T-cell (primary cell): Measurements from ENCODE around the gene SNAP23. TPM values are rescaled to one million over a fixed set of nuclear protein-coding genes. Genes with fewer than 3 reads are reported as not detected.
A peak's percentile ranks its signal among the peaks of the same experiment; 100 is the strongest.

Experiments
- ATAC-seq, 4 experiments: fragments of 200-7000 bp in 3 of 4; fragments of 150-1000 bp in 1 of 4; cut with Tn5 transposase; replicated peaks in 1 of 4; 1 replicate in 3 of 4; 2 replicates in 1 of 4; pipeline ENCODE4 v1.10.0; 2021; ENCODE audit warnings: moderate library complexity in 3 of 4, mild to moderate bottlenecking in 2 of 4, moderate number of reproducible peaks in 1 of 4
- CTCF ChIA-PET, 2 donors: fragments of 300-600 bp; sonication (Branson Sonifier 250); formaldehyde crosslinking; loops; one replicate each; lab custom pipeline; 2022; ENCODE audit warnings: antibody characterized with exemption in 2 of 2; lab: Charles Lee
- POLR2A ChIA-PET, 2 donors: fragments of 300-600 bp; sonication (Branson Sonifier 250); formaldehyde crosslinking; loops; one replicate each; lab custom pipeline; 2022; ENCODE audit warnings: antibody characterized with exemption in 2 of 2; lab: Charles Lee
- DNase-seq, 35 experiments: peaks; one replicate each; pipeline versions ENCODE4 v3.0.0 to v3.0.0-alpha.2; 2013 to 2023
- H3K27ac ChIP-seq: one replicate; pipeline ENCODE4 v1.5.1; 2013; ENCODE audit warnings: low read length
- H3K27me3 ChIP-seq, 2 experiments: replicated peaks in 1 of 2; 1 replicate in 1 of 2; 2 replicates in 1 of 2; pipeline versions ENCODE4 v1.6.1 to v1.7.0; 2013; ENCODE audit warnings: low read length in 1 of 2, mixed read lengths in 1 of 2; ENCODE audit not compliant: control insufficient read depth in 2 of 2, insufficient read depth in 2 of 2; ENCODE audit errors: extremely low read depth in 1 of 2
- H3K36me3 ChIP-seq, 2 donors: 1 replicate in 1 of 2; 2 replicates in 1 of 2; pipeline versions ENCODE4 v1.6.1 to v1.7.0; 2013; ENCODE audit warnings: low read length in 1 of 2; ENCODE audit not compliant: control insufficient read depth in 2 of 2, insufficient read depth in 1 of 2; ENCODE audit errors: extremely low read depth in 1 of 2
- H3K4me1 ChIP-seq, 2 experiments: 1 replicate in 1 of 2; 2 replicates in 1 of 2; pipeline versions ENCODE4 v1.6.1 to v1.7.0; 2013; ENCODE audit warnings: low read length in 2 of 2, mixed read lengths in 1 of 2; ENCODE audit not compliant: insufficient read depth in 2 of 2, control insufficient read depth in 1 of 2; ENCODE audit errors: extremely low read depth in 1 of 2
- H3K4me3 ChIP-seq, 2 donors: 1 replicate in 1 of 2; 2 replicates in 1 of 2; pipeline versions ENCODE4 v1.5.1 to v1.7.0; 2013; ENCODE audit warnings: mild to moderate bottlenecking in 2 of 2, low read length in 1 of 2, moderate library complexity in 1 of 2; ENCODE audit not compliant: control insufficient read depth in 1 of 2; ENCODE audit errors: extremely low read depth in 1 of 2
- H3K9me3 ChIP-seq: 2 replicates; pipeline ENCODE4 v1.7.0; 2013
- H3K27ac Mint-ChIP-seq, 2 donors: one replicate each; pipeline ENCODE4 v1.8.0; 2020 to 2021; ENCODE audit warnings: mild to moderate bottlenecking in 2 of 2, mixed read lengths in 2 of 2
- H3K27me3 Mint-ChIP-seq, 2 donors: one replicate each; pipeline ENCODE4 v1.8.0; 2021 to 2022; ENCODE audit warnings: mixed read lengths in 2 of 2
- H3K36me3 Mint-ChIP-seq: one replicate; pipeline ENCODE4 v1.8.0; 2021; ENCODE audit warnings: mixed read lengths
- H3K4me1 Mint-ChIP-seq, 3 donors: one replicate each; pipeline ENCODE4 v1.8.0; 2020 to 2022; ENCODE audit warnings: mixed read lengths in 3 of 3, mild to moderate bottlenecking in 1 of 3
- H3K4me3 Mint-ChIP-seq, 3 donors: one replicate each; pipeline ENCODE4 v1.8.0; 2020 to 2022; ENCODE audit warnings: mild to moderate bottlenecking in 3 of 3, mixed read lengths in 3 of 3, moderate library complexity in 3 of 3
- H3K9me3 Mint-ChIP-seq, 3 donors: one replicate each; pipeline ENCODE4 v1.8.0; 2020 to 2022; ENCODE audit warnings: mixed read lengths in 3 of 3
- WGBS: methylation state at CpG from one replicate; pipeline ENCODE4 v1.1.5; 2013; ENCODE audit warnings: missing lambda C conversion rate; ENCODE audit not compliant: insufficient coverage; 5-methylcytosine and 5-hydroxymethylcytosine counted together
- total RNA-seq, 35 experiments: library from RNA in 6 of 35; stranded (reverse) in 6 of 35; fragments of 120-200 nt in 1 of 35; gene quantifications; one replicate each; pipeline versions ENCODE4 v1.2.1 to v1.2.4 and lab custom pipeline; 2013 to 2026

The SNAP23 gene
- total RNA-seq, 5 donors from 2014 or later (not counting 1 experiment from before 2014, with no cell fraction given) = 51.8 to 60.7 (median 59.3) TPM

- H3K4me3 ChIP-seq = no peak overlapping the region
- DNase-seq (no peak), ATAC-seq (no peak)
- H3K4me1 Mint-ChIP-seq = peaks cover 33 to 44% (median 38%) of the 10 kb centered on the region in 3 donors
- no peaks in the 10 kb centered on the region for H3K36me3 ChIP-seq
- H3K4me3 Mint-ChIP-seq = no peak overlapping the region
- H3K4me1 ChIP-seq = peaks cover 10 to 37% of the 10 kb centered on the region in 2 experiments
- H3K27ac ChIP-seq = no peak overlapping the region
- H3K9me3 ChIP-seq = no peaks in the 10 kb centered on the region
- CTCF ChIA-PET = interaction anchor here in 1 of 2 donors (0.7 kb wide), 1 partner anchor 1637 kb away, joined by 3 read pairs; no protein-coding TSS in a partner anchor
- peaks cover 0 to 2% of the 10 kb centered on the region in 2 experiments for H3K27me3 ChIP-seq
- H3K27ac Mint-ChIP-seq = no peak overlapping the region
- H3K9me3 Mint-ChIP-seq = no peaks in the 10 kb centered on the region
- H3K36me3 Mint-ChIP-seq = no peaks in the 10 kb centered on the region
- POLR2A ChIA-PET = no interaction called here
- no CpG with 5 or more reads among the region's 2 CpGs for WGBS
- peaks cover 14% of the 10 kb centered on the region in 2 donors for H3K27me3 Mint-ChIP-seq
Observed at GRCh38 chr15:42578984-42579537, 83.6 kb downstream of the SNAP23 start.

DNA sequence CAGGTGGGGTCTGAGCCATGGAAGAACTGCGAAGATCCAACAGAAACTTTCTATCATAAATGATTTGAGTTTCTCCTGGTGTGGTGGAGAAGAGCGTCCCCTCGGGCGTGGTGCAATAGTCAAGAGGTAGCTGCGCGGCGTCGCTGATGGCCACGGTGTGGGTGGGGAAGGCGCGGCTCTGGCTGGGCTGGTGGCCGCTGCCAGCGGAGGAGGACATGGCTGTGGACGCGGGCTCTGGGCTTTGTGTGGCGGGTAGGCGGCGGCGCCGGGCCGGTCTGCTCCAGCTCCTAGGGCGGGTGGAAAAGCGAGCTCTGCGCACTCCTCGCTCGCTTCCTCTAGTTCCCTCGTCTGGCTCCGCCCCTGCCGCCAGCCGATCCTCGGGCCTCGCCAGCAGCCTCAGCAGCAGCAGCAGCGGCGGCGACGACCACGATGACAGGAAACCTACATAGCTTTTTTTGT, 85.9 kb downstream of the SNAP23 start:
- Mint-ChIP-seq H3K4me3 (peak overlapping the region; percentile 80 to 94 (median 93)), H3K4me1 (peaks cover 29 to 34% (median 30%) of the 10 kb centered on the region in 3 donors), H3K36me3 (no peaks in the 10 kb centered on the region), H3K27ac (peak overlapping the region; percentile 97 to 99), H3K27me3 (peaks cover 12 to 13% of the 10 kb centered on the region in 2 donors), H3K9me3 (no peaks in the 10 kb centered on the region)
- Histone ChIP-seq H3K4me3 (peak overlapping the region; percentile 53 to 72), H3K27ac (peak overlapping the region; percentile 72), H3K36me3 (no peaks in the 10 kb centered on the region), H3K4me1 (peaks cover 7 to 23% of the 10 kb centered on the region in 2 experiments), H3K9me3 (no peaks in the 10 kb centered on the region), H3K27me3 (peaks cover 0 to 2% of the 10 kb centered on the region in 2 experiments)
- DNase-seq = peak; percentile 62 to 87 (median 76)
- POLR2A ChIA-PET = interaction anchor here in 1 of 2 donors (0.5 to 0.6 kb wide), 3 partner anchors 21 to 140 kb away, joined by 3 to 6 read pairs (median 3); no protein-coding TSS in a partner anchor
- CTCF ChIA-PET = interaction anchor here (0.6 to 1.6 kb wide), 8 partner anchors 13 to 1121 kb away, joined by 3 to 5 read pairs (median 4); no protein-coding TSS in a partner anchor
- peak; percentile 99 to 100 (median 100) for ATAC-seq
- 0% methylated on average over 30 of the region's 37 CpGs for WGBS

Other genes with a start within 250 kb of the SNAP23 start
- 10 to 100 TPM; 32.7 to 51.2 (median 45.7) TPM for gene GANC, start 222.4 kb upstream of the SNAP23 start, total RNA-seq
- 10 to 100 TPM; 44.0 to 55.4 (median 45.4) TPM for gene TMEM87A, start 222.2 kb upstream of the SNAP23 start, total RNA-seq
- gene CAPN3, start 136.1 kb upstream of the SNAP23 start, total RNA-seq = 10 to 100 TPM; 13.4 to 19.8 (median 15.8) TPM
- gene ZNF106, start 4.5 kb upstream of the SNAP23 start, total RNA-seq = 10 to 100 TPM; 33.1 to 41.1 (median 36.7) TPM
- gene LRRC57, start 53.2 kb downstream of the SNAP23 start, total RNA-seq = 10 to 100 TPM; 13.4 to 24.6 (median 18.4) TPM
- gene HAUS2, start 53.2 kb downstream of the SNAP23 start, total RNA-seq = 10 to 100 TPM; 13.1 to 21.8 (median 16.8) TPM
- 10 to 100 TPM in 2 of 5 donors, 1 to 10 TPM in 3; 6.6 to 10.6 (median 8.8) TPM for gene STARD9, start 80.0 kb downstream of the SNAP23 start, total RNA-seq
- 10 to 100 TPM; 28.2 to 45.7 (median 33.3) TPM for gene CDAN1, start 241.5 kb downstream of the SNAP23 start, total RNA-seq